GM21390 (cell line): ENCODE results near the gene C6orf52.
"Not testable (repeated sequence)": the region's sequence is repeated elsewhere in the genome, so short reads cannot be mapped to it uniquely, and the experiment has no call there.

Source experiments
- ATAC-seq: cut with Tn5 transposase; IDR thresholded peaks from one replicate; pipeline ENCODE4 v1.9.1; 2021; ENCODE audit not compliant: unreplicated experiment

The C6orf52 gene

DNA sequence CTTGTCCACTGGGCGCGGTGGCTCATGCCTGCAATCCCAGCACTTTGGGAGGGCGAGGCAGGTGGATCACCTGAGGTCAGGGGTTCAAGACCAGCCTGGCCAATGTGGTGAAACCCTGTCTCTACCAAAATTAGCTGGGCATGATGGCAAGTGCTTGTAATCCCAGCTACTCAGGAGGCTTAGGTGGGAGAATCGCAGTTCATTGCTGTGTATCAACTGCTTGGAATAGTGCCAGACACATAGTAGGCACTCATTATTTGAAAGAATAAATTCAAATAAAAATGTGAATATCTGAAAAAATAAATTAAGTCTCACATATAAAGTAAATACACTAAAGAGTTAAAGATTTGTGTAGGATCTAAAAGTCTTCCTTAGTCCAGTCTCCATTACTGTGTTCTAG lies 2.2 kb upstream of the C6orf52 start:
- ATAC-seq: no peak

DNA sequence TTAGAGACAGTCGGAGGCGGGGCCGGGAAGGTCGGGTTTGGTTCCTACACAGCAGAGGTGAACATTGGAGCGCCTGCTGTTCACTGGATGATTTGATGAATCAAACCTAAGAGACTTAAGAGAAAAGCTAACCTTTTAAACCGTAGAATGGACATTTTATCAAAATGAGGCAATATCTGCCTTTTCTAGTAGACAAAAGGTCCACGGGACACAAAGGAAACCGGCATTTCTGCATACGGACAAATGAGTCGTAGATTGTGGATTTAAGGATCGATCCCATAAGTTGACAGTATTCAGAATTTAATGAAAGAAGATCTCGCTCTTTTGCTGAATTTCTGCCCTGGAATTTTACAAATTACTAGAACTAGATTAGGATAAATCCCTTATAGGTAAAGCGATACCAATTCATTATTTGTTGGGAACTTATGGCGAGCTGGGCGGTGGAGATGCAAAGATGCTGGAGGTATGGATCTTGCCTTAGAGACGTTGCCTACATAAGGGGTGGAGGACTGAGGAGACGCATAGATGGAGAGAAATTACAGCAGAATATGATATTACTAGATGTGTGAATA lies 756 bp upstream of the C6orf52 start:
- ATAC-seq: no peak

GRCh38 chr6:10692965-10693538 lies 1.4 kb downstream of the C6orf52 start:
- ATAC-seq: no peak

DNA sequence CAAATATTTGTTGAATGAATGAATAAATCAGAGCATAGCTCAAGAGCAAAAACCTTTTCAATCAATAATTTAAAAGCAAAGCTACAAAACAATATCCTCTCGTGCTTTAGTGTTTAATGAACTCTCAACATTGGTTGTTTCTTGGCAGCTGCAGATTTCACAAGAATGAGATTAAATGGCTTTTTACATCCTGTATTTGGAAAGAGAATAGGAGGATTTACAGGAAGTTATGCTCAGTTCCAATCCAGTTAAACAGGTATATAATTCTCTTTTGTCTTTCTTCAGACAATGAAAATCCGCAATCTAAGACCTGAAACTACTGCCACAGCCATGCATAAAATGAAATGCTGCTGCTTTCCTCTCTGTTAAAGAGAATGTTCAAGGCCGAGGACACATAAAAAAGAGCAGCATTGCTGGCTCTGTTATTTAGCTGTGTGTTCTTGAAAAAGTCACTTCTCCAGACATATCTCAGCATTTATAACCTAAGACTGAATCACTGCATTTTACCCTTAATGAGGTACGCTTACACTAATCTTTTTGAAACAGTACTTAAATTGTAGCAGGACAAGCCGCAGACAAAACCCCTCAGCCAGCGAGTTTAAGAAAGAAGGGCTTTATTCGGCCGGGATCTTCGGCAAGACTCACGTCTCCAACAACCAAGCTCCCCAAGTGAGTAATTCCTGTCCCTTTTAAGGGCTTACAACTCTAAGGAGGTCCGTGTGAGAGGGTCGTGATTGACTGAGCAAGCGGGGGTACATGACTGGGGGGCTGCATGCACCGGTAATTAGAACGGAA lies 3.6 kb downstream of the C6orf52 start:
- no peak for ATAC-seq

- ATAC-seq: no peak
Measured at GRCh38 chr6:10687582-10687981, 6.8 kb downstream of the C6orf52 start.

- ATAC-seq: no peak
Measured at GRCh38 chr6:10686901-10687300, 7.5 kb downstream of the C6orf52 start.

- no peak for ATAC-seq
Measured at GRCh38 chr6:10685092-10685915, 9.1 kb downstream of the C6orf52 start.

DNA sequence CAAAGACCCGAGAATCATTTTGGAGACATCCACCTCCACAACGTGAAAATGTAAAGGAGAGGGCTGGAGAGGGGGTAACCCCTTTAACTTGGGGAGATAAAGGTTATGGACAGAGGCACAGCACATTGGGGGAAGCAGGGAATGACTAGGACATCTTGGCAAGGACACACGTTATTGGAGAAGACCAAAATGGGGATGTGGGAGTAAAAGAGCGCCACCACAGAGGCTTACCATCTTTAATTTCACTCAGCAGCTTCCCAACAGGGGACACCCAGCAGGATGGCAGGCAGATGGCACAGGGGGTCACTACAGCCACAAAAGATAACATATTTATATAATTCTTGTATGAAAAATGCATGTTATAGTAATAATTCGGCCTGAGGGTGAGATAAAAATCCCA lies 9.8 kb downstream of the C6orf52 start:
- ATAC-seq: no peak

- no peak for ATAC-seq
Measured at GRCh38 chr6:10682355-10682988, 11.9 kb downstream of the C6orf52 start.

DNA sequence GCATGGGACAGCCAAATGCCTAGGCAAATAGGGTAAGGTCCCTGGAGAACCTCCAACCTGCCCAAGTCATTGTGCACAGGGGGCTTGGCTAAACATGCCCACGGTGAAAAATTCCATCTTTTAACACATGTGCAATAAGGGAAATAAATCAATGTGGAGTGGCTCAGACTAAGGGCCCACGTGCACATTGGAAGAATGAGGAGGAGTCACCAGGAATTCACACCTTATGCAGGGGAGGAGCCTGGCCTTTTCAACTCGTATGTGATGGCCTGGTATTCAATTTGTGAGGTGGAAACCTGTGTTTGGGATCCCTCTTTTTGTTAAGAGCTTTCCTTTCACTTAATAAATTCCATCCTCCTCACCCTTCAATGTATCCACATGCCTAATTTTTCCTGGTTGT lies 12.6 kb downstream of the C6orf52 start:
- no peak for ATAC-seq

- ATAC-seq: no peak
Measured at GRCh38 chr6:10678456-10678855, 16.0 kb downstream of the C6orf52 start.

DNA sequence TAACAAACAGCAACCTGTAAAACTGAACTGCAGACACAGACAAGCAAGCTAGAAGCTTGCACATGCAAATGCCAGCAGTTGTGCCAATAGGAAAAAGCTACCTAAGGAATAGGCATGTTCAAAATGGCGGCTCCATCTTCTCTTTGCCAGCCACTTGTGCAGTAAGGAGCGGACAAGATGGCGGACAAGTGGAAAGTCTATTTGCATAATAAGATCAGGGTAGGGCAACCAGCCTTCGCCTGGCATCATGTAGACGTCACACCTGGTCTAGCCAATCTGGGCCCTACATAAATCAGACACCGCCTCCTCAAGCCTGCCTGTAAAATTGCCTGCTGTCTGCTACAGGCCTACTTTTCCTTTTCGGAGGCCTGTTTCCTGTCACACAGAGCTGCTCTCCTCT lies 18.0 kb downstream of the C6orf52 start:
- no peak for ATAC-seq

DNA sequence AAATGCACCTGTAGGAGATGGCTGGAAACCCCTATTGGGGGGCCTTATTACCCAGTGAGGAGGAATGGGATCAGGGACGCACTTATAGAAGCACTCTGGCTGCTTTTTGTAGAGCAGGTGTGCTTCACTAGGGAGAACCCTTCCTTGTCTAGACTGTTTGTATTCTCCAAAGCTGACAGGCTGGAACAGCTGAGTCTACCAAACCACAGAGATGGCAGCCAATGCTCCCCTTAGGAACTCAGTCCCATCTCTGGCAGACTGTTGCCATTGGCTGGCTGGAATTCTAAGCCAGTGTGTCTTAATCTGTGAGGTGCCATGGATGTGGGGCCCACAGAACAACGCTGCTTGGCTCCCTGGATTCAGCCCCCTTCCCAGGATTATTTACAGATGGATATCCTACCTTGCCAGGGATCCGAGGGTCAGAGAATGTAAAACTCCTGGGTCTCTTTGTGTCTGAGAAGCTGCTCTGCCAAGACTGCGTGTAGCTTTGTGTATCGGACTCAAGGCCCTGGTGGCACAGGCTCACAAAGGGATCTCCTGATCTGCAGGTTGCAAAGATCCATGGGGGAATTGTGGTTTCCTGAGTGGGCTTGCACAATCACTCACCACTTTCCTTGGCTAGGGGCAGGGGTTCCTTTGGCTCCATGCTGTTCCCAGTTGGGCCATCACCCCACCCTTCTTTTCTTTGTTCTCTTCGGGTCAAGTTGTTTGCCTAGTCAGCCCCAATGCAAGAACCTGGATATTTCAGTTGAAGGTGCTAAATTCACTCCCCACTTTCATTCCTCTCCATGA lies 26.1 kb downstream of the C6orf52 start:
- no peak for ATAC-seq

DNA sequence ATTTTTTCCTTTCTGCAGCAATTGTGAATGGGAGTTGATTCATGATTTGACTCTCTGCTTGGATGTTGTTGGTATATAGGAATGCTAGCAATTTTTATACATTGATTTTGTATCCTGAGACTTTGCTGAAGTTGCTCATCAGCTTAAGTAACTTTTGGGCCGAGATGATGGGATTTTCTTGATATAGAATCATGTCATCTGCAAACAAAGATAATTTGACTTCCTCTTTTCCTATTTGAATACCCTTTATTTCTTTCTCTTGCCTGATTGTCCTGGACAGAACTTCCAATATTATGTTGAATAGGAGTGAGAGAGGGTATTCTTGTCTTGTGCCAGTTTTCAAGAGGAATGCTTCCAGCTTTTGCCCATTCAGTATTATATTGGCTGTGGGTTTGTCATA lies 28.8 kb downstream of the C6orf52 start:
- not testable (repeated sequence) for ATAC-seq

DNA sequence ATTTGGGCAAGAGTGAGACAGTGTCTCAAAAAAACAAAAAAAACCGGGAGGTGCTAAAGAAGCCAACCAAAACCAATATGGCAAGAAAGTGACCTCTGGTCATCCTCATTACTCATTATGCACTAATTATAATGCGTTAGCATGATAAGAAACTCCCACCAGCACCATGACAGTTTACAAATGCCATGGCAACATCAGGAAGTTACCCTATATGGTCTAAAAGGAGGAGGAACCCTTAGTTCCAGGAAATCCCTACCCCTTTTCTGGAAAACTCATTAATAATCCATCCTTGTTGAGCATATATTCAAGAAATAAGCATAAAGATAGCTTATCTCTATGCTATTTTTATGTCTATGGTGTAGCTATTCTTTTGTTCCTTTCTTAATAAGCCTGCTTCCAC lies 31.7 kb downstream of the C6orf52 start:
- no peak for ATAC-seq

GRCh38 chr6:10662207-10662606 lies 32.2 kb downstream of the C6orf52 start:
- no peak for ATAC-seq

- not testable (repeated sequence) for ATAC-seq
Measured at GRCh38 chr6:10660431-10661191, 33.8 kb downstream of the C6orf52 start.

DNA sequence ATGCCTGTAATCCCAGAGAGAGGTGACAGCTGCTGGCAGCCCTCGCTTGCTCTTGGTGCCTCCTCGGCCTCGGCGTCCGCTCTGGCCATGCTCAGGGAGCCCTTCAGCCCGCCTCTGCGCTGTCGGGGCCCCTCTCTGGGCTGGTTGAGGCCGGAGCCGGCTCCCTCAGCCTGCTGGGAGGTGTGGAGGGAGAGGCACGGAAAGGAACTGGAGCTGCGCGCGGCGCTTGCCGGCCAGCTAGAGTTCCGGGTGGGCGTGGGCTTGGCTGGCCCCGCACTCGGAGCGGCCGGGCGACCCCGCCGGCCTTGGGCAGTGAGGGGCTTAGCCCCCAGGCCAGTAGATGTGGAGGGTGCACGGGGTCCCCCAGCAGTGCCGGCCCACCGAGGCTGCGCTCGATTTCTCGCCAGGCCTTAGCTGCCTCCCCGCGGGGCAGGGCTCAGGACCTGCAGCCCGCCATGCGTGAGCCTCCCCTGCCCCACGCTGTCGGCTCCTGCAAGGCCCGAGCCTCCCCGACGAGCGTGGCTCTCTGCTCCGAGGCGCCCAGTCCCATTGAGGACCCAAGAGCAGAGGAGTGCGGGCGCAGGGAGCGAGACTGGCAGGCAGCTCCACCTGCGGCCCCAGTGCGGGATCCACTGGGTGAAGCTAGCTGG lies 34.6 kb downstream of the C6orf52 start:
- ATAC-seq: no peak
